ENCODE data around the gene SLX9.

The SLX9 gene

DNA sequence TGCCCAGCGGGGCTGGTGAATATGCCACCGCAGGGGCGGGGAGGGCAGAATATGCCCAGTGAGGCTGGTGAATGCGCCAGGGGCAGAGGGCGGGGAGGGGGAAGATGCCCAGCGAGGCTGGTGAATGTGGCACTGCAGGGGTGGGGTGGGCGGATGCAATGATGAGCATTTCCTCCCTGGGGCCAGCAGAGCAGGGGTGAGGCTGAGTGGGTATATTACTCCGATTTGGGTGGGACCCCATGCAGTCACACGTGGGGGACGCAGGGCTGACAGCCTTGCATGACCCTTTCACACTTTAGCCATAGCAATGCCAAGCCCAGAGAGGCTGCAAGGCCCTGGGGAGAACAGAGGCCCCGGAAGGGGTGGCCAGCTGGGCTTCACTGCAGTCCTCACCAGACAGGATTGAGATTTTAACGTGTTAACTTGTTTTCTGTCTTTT, 9.3 kb upstream of the SLX9 start:
- DNase-seq (ENCODE audit: low read depth): no peak

DNA sequence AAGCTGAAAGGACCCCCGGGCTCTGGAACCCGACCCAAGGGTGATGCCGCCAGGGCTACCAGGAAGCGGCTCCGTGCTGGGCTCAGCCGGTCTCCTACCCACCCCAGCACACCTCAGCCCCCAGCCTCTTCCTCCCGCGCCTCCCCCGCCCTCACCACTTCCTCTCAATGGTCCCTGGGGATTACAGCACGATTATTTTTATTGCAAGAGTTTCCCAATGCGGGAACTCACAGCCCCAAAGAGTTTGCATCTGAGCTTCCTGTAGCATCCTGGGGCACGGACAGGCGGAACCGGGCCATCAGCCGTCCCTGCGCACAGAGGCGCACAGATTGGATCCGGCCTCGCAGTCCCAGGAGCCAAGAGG, 8.7 kb upstream of the SLX9 start:
- DNase-seq (ENCODE audit: low read depth): peak; percentile 32

DNA sequence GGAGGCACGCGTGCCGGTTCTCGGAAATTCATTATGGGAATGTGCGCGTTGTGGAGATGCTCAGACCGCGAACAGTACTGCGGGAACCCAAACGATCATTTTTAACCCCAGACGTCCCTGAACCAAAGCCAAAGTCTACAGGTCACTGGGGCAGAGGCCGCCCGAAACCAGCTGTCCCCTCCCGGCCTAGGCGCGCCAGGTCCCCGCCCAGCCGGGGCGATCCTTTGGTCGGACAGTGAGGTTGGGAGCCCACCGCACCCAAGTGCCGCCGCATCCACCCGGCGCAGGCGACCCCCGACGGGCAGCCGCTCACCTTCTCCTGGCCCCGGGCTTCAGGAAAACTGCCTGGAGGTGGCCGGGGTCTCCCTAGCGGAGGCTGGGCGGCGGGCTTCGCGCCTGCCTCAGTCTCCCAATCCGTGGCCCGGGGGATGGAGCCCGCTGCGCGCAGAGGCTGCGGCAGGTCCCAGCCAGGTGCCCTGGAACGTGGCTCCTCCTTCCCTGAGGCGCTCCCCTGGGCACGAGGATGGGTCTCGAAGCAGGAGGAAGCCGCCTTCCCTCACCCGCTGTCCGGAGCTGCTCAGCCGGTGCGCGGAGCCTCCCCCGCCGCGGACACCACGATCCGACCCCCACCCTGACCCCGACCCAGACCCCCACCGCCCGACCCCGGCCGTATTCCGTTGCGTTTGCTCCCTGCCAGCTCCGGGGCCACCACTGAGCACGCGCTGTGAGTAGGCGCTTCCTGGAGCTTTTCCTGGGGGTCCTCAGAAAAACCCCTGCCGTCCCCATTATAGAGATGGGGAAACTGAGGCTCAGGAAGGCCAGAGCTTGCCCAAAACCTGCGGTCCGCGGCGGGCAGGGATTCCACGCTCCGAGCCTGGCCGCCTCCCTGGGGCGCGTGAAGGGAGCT, 8.1 kb upstream of the SLX9 start:
- DNase-seq (ENCODE audit: low read depth): no peak

DNA sequence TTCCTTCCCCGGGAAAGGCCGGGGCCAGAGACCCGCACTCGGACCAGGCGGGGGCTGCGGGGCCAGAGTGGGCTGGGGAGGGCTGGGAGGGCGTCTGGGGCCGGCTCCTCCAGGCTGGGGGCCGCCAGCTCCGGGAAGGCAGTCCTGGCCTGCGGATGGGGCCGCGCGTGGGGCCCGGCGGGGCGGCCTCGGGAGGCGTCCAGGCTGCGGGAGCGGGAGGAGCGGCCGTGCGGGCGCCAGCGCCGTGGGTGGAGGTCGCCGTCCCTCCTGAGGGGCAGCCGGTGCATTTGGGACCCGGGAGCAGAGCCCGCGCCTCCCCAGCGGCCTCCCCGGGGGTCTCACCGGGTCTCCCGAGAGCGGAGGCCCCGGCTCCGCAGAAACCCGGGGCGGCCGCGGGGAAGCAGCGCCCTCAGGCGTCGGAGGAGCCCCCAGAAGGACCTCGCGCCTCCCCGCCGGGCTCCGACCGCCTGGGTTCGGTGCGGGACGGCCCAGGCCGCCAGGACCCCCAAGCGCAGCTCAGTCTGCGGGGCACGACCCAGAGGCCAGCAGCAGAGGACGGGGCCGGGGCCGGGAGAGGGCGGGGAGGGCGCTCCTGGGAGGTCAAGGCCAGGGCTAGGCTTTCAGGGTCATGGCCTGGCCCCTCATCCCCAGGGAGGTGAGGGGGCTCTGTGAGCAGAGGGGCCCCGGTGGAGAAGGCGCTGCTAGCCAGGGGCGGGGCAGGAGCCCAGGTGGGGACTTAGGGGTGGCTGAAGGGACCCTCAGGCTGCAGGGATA, 7.2 kb upstream of the SLX9 start:
- peak; percentile 14 for DNase-seq (ENCODE audit: low read depth)

DNA sequence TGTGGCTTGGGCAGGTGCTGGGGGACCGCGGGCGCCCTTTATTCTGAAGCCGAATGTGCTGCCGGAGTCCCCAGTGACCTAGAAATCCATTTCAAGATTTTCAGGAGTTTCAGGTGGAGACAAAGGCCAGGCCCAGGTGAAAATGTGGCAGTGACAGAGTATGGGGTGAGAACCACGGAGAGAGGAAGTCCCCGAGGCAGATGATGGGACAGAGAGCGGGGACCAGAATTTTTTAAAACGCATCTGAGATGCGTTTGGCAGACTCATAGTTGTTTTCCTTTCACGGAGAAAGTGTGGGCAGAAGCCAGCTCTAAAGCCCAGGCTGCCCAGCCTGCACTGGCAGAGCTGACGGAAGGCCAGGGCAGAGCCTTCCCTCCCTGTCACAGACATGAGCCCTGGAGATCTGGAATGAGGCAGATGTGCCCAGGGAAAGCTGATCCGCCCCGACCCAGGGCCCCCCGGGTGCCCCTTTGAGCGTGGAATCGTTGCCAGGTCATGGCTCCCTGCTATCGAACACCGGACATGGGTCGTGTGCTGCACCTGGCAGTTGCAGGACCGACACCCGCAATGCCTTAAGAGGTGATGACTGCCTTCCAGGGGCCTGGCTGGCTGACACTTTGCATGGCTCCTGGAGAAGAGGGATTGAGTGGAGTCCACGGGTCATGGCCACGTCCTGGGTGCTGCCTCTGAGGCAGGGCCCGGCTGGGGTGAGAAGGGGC, 6.5 kb upstream of the SLX9 start:
- no peak for DNase-seq (ENCODE audit: low read depth)

DNA sequence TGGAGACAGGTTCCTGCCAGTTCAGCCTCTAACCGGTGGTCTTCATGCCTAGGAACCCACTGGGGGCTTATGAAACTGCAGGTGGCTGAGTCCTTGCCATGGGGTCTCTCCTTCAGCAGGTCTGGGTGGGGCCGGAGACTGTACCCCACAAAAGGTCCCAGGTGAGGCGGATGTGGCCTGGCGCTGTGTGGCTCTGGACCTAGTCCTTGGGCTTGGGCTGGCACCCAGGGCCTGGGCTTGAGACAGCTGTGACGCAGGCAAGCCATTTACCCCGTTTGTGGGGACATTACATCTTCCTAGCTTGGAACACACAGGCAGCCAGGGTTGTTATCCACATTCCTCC, 5.9 kb upstream of the SLX9 start:
- no peak for DNase-seq (ENCODE audit: low read depth)

DNA sequence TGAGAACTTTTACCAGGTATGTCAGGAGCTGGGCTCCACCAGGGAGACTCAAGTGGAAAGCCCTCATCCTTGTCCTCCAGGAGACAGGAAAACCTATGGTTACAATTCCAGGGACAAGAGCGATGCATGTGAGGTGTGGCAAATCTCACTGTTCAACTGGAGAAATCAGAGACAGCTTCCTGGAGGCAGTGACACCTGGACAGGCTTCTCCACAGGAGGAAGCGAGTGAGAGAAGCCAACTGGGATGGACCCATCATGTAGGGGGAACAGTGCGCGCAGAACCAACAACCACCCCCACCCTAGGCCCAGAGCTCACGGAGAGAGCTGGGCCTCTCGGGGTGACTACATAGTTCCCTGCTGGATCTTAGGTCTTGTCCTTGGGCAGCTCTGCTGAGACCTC, 5.6 kb upstream of the SLX9 start:
- no peak for DNase-seq (ENCODE audit: low read depth)

DNA sequence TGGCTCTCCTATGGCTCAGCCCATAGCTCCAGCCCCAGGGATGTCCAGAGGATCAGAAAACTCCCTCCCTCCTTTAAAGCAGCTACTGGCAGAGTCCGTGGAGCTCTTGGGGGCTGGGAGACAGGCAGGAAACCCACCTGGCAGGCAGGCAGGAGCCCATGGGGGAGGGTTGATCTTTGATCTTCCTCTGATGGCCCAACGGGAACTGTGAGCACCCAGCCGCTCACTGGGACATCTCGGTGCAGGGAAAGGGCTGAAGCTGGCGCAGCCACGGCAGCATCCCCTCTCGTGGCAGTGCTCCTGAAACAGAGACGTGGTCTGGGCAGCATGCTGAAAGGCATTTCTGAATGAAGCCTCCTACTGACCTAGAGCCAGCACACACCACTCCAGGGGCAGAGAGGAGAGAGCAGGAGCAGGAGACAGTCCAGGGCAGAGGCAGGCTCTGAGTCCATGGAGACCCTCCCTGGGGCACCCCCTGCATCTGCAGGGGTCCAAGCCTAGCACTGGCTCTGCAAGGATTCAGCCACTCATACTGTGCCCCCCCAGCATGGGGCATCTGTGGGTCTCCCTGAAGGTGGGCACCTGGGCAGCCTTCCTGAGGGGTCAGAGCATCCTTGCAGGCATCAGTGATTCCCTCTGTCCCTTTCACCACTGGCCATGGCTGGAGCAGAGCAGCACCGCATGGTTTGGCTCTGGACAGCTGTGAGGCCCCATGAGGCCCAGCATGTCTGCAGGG, 4.9 kb upstream of the SLX9 start:
- no peak for DNase-seq (ENCODE audit: low read depth)

DNA sequence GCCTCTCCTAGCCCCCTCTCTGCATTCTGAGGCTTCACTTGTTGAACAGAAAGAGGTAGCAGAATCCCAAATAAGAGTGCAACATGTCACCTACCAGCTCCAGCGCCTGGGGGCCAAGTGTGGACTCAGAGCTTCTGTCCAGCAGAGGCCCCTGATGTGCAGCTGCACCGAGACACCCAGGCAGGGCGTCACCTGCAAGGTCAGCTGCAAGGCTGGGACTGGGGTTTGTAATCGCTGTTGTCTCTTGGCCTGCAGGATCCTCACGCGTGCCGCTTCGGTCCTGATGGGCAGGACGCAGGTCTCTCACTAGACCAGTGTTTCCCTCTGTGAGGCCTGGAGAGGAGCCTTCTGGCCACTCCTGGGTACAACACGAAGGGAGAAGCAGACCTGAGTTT, 4.3 kb upstream of the SLX9 start:
- no peak for DNase-seq (ENCODE audit: low read depth)

DNA sequence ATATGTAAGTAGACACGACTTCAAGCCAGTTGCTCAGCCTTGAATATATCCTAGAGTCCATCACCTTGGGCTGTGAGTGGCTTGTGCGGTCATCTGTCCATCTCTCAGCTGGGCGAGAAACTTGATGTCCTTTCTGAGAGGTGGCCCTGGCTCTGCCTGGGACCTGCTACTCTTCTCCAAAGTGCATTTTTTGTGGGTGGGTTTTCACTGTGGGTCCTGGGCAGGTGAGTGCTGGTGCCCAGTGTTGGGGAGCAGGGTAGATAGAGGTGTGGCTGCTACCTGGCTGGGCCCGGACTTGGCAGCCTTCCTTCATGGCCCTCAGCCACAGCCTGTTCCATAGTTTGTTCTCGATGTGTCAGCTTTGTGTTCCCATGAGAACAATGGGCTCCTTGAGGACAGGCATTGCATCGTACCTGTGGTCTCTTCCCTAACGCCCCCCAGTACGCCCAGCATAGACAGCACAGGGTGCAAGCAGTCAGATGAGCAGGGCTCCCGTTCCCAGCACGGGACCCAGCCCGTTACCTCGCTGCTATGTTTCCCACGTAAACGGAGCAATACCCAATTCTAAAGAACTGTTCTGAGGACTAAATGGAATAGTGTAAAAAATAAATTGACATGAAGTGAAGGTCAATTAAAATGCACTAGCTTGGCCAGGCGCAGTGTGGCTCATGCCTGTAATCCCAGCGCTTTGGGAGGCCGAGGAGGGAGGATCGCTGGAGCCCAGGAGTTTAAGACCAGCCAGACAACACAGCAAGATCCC, 877 bp upstream of the SLX9 start:
- DNase-seq (ENCODE audit: low read depth): no peak

DNA sequence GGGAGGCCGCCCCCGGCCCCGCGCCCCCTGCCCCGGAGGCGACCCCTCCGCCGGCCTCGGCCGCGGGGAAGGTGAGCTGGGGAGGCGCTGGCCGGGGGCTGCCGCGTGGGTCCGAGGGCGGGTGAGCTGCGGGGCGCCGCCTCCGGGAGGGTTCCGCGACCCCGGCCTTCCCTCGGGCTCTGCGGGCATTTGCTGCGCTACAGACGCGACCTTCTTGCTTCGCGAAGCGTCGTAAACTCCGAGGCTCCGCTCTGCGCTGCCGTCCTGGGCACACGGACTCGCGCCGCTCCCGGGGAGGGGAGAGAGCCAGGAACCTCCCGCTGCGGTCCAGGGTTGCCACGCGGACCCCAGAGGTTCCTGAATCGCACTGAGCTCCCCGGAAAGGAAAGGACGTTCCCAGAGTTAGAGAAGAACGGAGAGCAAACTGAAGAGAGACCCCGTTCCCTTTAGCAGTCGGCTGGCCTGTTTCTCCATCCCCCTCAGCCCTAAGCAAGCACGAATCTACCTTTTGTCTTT, 345 bp downstream of the SLX9 start:
- peak; percentile 34 for DNase-seq (ENCODE audit: low read depth)

DNA sequence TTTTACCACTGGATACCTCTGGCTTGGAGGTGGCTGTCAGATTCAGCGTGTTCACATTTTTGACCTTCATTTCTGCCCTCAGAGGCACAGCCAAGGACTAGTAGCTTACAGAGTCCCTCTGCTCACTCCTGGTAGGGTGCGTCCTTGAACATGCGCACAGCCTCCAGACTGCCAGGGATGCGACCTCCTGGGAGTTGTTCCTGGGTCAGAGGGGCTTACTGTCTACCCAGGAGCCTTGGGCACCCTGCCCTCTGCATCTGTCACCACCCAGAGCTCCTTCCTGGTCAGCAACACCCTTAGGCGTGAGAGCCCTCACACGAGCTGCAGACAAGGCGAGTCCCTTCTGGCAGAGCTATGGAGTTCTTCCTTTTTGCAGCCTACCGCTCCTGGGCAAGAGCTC, 1.7 kb downstream of the SLX9 start:
- no peak for DNase-seq (ENCODE audit: low read depth)

DNA sequence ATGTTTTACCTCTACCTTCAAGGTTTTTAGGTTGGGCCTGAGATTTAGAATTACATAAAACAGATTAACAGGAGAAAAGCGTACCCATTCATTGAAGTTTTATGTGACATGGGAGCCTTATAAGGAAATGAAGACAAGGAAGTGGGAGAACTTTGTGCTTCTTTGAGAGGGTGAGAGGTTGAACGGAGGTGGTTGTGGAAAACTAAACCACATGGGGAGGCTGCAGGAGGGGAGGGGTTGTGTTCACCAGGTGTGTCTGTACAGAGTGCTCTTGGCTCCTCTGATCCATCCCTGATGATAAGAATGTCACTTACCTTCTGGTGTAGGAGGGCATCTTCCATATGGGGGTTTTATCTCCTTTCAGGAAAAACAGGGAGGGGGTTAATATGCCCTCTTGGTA, 2.7 kb downstream of the SLX9 start:
- no peak for DNase-seq (ENCODE audit: low read depth)

DNA sequence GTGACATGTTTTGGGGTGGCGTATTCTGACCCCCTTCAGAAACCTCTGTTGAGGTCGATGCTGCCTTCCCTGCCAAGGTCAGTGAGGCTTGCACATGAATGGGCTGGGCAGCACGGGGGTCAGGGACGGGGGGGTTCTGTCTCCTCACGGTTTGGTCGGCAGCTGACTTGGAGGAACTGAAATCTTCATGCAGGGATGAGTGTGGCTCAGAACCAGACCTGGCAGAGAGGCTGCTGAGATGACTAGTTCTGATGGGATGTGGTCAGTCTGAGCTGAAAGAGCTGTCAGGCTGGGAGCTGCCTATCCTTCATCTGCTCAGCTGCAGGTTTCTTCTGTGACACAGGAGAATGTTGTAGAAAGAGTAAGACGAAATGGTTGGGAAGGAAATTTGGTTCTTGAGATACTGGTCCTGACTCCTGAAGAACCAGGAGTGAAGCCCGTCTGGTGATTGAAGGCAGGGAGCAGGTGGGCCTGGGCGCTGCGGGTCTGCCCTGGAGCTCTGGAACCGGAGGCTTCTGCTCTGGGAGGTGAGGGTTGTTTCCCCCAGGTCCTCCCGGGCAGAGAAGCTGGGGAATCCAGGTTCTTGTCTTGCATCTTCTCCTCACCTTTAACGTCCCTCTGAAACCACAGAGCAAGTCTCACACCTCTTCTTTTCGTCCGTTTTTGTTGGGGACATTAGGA, 3.3 kb downstream of the SLX9 start:
- DNase-seq (ENCODE audit: low read depth): no peak

DNA sequence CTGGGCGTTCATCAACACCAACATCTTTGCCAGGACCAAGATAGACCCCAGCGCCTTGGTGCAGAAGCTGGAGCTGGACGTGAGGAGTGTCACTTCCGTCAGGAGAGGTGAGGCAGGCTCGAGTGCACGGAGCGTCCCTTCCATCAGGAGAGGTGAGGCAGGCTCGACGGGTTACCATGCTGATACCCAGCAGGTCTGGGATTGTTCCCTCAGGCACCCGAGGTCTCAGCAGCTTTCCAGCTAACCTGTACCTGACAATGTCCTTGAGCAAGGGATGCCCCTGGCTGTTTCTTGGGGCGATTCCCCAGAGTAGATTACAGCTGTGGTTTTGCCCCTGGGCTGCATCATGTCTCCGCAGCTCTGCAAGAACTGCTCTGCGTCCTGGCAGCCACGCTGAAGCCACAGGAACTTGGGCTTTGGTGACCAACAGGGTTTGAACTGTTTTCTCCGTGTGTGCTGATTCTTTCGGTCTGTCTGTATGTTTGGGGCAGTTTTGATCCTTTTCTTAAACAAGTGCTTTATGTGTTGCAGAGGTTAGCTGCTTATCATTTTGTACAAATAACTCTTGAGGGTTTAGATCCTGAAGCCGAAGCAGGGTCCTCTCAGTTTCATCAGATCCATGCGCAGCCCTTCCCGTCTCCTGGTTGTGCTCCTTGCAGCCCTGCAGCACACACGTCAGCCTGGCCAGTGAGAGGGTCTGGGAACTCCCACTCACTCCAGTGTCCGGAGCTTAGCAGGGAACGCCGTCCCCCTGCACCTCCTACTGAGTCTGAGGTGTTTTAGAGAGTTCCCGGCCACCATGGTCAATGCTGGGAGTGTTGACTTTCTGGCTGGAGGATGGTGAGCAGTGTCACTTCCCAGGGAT, 4.1 kb downstream of the SLX9 start:
- no peak for DNase-seq (ENCODE audit: low read depth)

DNA sequence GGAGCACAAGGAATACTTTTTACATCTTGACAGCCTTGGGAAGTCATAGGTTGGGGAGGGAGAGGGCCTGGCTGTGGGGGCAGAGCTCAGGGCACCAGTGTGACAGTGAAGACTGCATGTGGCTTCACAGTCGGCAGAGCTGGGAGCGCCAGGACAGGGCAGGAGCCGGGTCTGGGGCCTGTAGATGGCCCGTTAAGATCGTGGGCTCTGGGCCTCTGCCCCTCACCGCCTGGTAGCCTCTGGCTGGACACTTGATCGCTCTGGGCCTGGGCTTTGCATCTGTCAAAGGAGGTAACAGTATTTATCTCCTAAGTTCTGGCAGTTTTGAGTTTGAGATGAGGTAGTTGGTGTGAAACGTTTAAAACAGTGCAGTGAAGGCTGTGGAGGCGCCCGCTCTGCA, 4.8 kb downstream of the SLX9 start:
- no peak for DNase-seq (ENCODE audit: low read depth)

DNA sequence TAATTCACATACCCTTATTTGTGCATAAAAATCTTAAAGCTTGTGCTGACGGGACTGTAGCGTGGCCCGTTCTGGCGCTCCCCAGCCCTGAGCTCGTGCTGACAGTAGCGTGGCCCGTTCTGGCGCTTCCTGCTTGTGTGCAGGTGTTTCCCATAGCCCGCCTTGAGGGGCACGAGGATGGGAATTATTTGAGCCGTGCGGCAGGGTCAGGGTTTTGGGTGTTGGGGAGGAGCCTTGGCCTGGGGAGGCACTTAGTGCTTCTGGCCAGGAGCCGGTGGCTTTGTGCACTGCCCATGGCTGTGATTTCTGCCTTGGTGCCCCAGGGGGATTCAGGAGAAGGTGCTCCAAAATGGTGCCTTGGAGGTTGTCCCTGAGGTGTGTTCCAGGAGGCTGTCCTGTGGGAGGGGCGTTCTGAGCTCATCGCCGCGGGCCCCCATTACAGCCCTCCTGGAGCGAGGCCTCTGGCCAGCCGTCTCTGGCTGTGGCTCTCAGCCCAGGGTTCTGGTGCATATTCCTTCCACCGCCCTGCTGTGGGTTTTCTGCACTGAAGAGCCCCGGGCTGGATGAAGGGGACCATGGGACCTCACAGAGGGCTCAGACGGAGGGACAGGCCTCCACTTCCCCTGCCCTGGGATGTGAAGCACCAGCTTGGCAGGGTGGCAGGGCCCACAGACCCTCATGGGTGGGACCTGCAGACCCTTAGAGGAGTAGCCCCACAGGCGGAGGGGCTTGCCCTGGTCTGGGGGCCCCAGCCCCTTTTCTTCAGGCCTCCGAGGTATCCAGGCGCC, 6.6 kb downstream of the SLX9 start:
- DNase-seq (ENCODE audit: low read depth): no peak

DNA sequence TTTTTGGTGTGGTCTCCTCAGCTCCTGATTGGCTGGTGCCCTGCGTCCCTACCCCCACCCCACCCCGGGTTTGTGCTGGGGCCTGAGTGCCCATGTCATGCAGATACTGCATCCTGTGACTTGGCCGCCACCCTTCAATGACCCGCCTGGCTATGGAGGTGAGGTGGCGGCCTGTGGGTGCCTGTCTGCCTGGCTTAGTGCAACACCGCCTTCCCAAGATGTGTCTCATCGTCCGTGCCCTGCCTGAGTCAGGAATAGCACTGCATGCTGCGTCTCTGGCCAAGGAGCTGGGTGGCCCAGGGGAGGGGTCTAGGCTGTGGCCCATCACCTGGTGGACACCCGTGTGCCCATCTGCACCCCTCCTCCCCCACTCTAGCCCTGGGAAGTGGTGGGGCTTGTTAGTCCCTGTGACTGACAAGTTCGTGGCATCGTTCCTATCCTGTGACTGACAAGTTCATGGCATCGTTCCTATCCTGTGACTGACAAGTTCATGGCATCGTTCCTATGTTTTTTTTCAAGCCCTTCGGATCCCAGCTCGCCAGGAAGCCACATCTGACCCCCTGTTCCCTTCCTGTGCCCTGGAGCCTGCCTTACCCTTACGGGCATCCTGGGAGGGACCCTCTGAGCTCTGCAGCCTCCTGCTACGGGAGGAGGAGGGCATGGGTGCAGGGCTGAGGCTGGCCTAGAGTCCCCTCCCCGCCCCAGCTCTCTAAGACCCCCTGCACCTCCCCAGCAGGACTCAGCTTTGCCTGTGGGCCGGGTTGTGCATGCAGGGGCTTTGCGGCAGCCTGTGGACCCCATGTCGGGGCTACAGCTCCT, 7.5 kb downstream of the SLX9 start:
- DNase-seq (ENCODE audit: low read depth): peak; percentile 58
